ACC112 (cell line): ENCODE measurements around the gene UQCR11.
"Not testable (repeated sequence)": the region's sequence is repeated elsewhere in the genome, so short reads cannot be mapped to it uniquely, and the experiment has no call there.

ENCODE experiments used
- H2AFZ ChIP-seq: fragments of 200-600 bp; sonication (generic); one replicate; pipeline ENCODE4 v1.6.0; 2017; ENCODE audit warnings: antibody characterized with exemption, low read length; ENCODE audit not compliant: unreplicated experiment
- H3K27ac ChIP-seq: fragments of 200-600 bp; sonication (generic); 2 replicates; pipeline ENCODE4 v1.5.1; 2014; ENCODE audit warnings: low read depth, mild to moderate bottlenecking, antibody characterized with exemption, low read length, moderate library complexity
- H3K27me3 ChIP-seq: fragments of 200-600 bp; sonication (generic); 2 replicates; pipeline ENCODE4 v1.6.1; 2014; ENCODE audit warnings: mild to moderate bottlenecking, antibody characterized with exemption, low read length, moderate library complexity, mixed read lengths; ENCODE audit not compliant: insufficient read depth
- H3K36me3 ChIP-seq: fragments of 200-600 bp; sonication (generic); 2 replicates; pipeline ENCODE4 v1.6.1; 2016; ENCODE audit warnings: mild to moderate bottlenecking, antibody characterized with exemption, low read length, moderate library complexity, mixed read lengths; ENCODE audit not compliant: insufficient read depth
- H3K4me1 ChIP-seq: fragments of 200-600 bp; sonication (generic); one replicate; pipeline ENCODE4 v1.6.1; 2016; ENCODE audit warnings: low read length, mixed read lengths; ENCODE audit not compliant: insufficient read depth, unreplicated experiment, control insufficient read depth
- H3K4me3 ChIP-seq: fragments of 200-600 bp; sonication (generic); 2 replicates; pipeline ENCODE4 v1.5.1; 2014; ENCODE audit warnings: mild to moderate bottlenecking, low read depth, low read length
- H3K79me2 ChIP-seq: fragments of 200-600 bp; sonication (generic); one replicate; pipeline ENCODE4 v1.6.0; 2016; ENCODE audit warnings: low read length; ENCODE audit not compliant: control insufficient read depth, unreplicated experiment, insufficient read depth

Gene UQCR11

DNA sequence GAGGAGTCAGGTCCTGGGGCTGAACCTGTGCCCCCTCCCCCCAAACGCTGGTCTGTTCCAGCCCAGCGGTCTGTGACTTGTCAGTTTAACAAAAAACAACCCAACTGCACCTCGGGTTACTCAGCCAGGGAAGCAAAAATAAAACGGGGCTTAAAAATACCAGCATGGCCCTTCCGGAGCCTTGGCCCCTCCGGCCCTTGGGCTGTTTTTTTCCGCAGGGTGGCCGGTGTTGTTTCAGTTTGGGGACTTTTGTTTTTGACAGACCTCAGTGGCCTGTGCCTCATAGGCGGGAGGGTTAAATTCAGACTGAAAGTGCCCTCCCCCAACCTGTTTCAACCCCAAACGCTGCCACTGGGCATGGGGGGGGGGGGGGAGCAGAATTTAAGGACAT lies 43.2 kb upstream of the UQCR11 start:
- Histone ChIP-seq H3K27ac (no peak overlapping the region), H2AFZ (no peak overlapping the region), H3K4me1 (peaks cover 6% of the 10 kb centered on the region), H3K36me3 (no peaks in the 10 kb centered on the region), H3K27me3 (no peaks in the 10 kb centered on the region), H3K79me2 (peaks cover 24% of the 10 kb centered on the region), H3K4me3 (no peak overlapping the region)

- H3K4me3 ChIP-seq = no peak overlapping the region
- peaks cover 24% of the 10 kb centered on the region for H3K79me2 ChIP-seq
- no peaks in the 10 kb centered on the region for H3K36me3 ChIP-seq
- H3K4me1 ChIP-seq = peaks cover 6% of the 10 kb centered on the region
- H2AFZ ChIP-seq = no peak overlapping the region
- H3K27me3 ChIP-seq = no peaks in the 10 kb centered on the region
- H3K27ac ChIP-seq = no peak overlapping the region
Measured at GRCh38 chr19:1647501-1648458, 42.5 kb upstream of the UQCR11 start.

DNA sequence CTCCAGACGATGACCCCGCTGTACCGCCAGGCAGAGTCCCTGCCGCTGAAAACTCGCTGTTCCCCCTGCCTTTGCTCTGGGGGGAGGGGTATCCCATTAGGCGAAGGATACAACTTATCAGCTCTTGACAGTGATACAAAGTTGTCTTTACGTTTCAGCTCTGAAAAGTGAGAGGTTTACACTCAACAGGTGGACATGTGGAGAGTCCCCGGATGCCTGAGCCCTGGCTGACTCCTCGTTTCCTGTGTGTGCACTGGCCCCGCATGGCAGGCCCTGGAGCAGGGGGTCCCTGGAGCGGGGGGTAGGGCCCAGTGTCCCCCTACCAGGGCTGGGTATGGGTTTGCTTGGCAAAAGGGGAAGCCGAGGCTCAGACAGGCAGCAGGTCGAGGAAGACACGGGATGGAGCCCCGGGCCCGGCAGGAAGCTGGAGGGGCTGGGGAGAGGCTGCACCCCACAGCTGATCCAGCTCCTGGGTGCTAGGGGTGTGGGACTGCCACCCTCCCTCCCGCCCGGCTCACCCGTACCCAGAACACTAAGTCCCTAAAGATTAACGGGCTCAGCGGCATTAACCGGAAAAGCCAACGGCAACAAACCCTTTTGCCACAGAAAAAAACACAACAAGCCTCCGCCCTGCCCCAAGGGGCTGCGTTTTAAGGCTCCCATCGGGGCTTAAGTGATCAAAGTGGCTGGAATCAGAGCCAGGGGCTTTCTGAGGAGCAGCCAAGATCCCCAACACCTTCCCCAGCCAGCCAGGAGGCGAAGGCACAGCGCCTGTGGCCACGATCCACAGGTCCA lies 41.6 kb upstream of the UQCR11 start:
- Histone ChIP-seq H3K36me3 (no peaks in the 10 kb centered on the region), H2AFZ (no peak overlapping the region), H3K27me3 (no peaks in the 10 kb centered on the region), H3K4me3 (no peak overlapping the region), H3K79me2 (peaks cover 24% of the 10 kb centered on the region), H3K27ac (no peak overlapping the region), H3K4me1 (peaks cover 6% of the 10 kb centered on the region)

DNA sequence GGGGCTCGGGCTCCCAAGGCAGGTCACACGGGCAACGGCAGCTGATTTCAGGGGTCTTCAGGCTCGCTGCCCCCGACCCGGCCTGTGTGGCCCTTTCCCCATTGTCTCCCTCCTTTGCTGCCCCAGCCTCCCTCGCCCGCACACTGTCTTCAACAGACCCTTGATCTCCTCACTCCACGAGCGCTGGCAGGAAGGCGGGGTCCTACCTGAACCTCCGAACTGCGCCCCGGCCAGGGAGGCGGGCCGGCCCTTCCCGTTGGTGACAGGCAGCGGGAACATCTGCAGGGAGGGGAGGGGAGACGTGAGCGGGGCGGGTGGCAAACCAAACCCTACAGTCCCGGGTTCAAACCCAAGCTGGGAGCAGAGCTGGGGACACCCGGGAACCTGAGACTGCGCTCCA lies 40.9 kb upstream of the UQCR11 start:
- Histone ChIP-seq H2AFZ (no peak overlapping the region), H3K27ac (no peak overlapping the region), H3K4me1 (peaks cover 6% of the 10 kb centered on the region), H3K36me3 (no peaks in the 10 kb centered on the region), H3K79me2 (peaks cover 20% of the 10 kb centered on the region), H3K27me3 (no peaks in the 10 kb centered on the region), H3K4me3 (no peak overlapping the region)

GRCh38 chr19:1645299-1645698 lies 40.0 kb upstream of the UQCR11 start:
- Histone ChIP-seq H2AFZ (no peak overlapping the region), H3K27me3 (no peaks in the 10 kb centered on the region), H3K79me2 (peaks cover 11% of the 10 kb centered on the region), H3K4me1 (no peaks in the 10 kb centered on the region), H3K4me3 (no peak overlapping the region), H3K36me3 (no peaks in the 10 kb centered on the region), H3K27ac (no peak overlapping the region)

DNA sequence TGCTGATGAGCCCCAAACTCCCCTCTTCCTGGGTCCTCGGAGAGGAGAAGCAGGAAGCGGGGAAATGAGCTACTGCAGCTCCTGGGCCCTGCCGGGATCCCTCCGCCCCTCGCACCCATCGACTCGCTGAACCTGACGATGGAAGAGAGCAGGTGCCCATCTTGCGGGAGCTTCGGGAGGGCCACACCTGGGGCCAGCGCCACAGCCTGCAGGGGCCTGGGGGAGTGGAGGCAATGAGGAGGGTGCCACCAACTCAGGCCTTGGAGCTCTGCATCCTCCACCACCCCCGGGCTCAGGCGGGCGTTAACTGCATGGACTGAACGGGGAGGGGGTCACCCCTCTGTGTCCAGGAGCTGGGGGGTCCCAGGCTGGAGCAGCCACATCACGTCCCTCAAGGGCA lies 38.8 kb upstream of the UQCR11 start:
- Histone ChIP-seq H3K27ac (no peak overlapping the region), H3K4me1 (no peaks in the 10 kb centered on the region), H2AFZ (no peak overlapping the region), H3K4me3 (no peak overlapping the region), H3K79me2 (peaks cover under 1% of the 10 kb centered on the region), H3K36me3 (0 out of 2 replicates have a peak, but pooled peaks cover 5% of the 10 kb centered on the region), H3K27me3 (no peaks in the 10 kb centered on the region)

GRCh38 chr19:1640893-1641448 lies 35.7 kb upstream of the UQCR11 start:
- H3K4me3 ChIP-seq, H3K27ac ChIP-seq, H3K79me2 ChIP-seq, H2AFZ ChIP-seq, H3K4me1 ChIP-seq, H3K27me3 ChIP-seq: not testable (repeated sequence)
- H3K36me3 ChIP-seq = peaks cover 18% of the 10 kb centered on the region; the same call in 1 of the 2 replicates

GRCh38 chr19:1636325-1637236 lies 31.3 kb upstream of the UQCR11 start:
- Histone ChIP-seq H3K4me1 (no peaks in the 10 kb centered on the region), H3K79me2 (peaks cover 3% of the 10 kb centered on the region), H2AFZ (no peak overlapping the region), H3K4me3 (no peak overlapping the region), H3K27me3 (no peaks in the 10 kb centered on the region), H3K27ac (no peak overlapping the region), H3K36me3 (peaks cover 18% of the 10 kb centered on the region; the same call in 1 of the 2 replicates)

DNA sequence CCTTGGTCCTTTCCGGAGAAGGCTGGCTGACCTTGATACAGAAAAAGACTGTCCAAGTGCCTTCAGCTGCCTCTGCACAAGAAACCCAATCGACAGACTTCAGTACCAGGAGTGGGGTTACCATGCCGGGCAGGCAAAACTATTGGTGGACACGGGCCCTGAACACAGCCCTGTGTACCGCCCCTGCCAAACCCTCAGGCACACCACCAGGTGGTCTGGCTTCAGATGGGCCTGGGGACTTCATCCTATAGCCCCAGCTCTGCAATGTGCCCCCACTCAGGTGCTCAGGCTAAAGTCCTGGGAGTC lies 29.6 kb upstream of the UQCR11 start:
- no peak overlapping the region for H3K4me3 ChIP-seq
- no peaks in the 10 kb centered on the region for H3K4me1 ChIP-seq
- H3K27ac ChIP-seq = no peak overlapping the region
- peaks cover 18% of the 10 kb centered on the region; the same call in 1 of the 2 replicates for H3K36me3 ChIP-seq
- H3K27me3 ChIP-seq = no peaks in the 10 kb centered on the region
- peaks cover 3% of the 10 kb centered on the region for H3K79me2 ChIP-seq
- H2AFZ ChIP-seq = no peak overlapping the region
